Endodermal cell (in vitro differentiated cells): ENCODE measurements around the gene BPIFB2. TPM values are rescaled to one million over a fixed set of nuclear protein-coding genes. Genes with fewer than 3 reads are reported as not detected.

Experiments
- DNase-seq: peaks from one replicate; pipeline ENCODE4 v3.0.0-alpha.2; 2017
- H3K27ac ChIP-seq: 2 replicates; pipeline ENCODE4 v1.5.1; 2013; ENCODE audit warnings: mild to moderate bottlenecking, low read depth, low read length, moderate library complexity
- H3K27me3 ChIP-seq: 2 replicates; pipeline ENCODE4 v1.6.1; 2013; ENCODE audit warnings: mild to moderate bottlenecking, low read length, moderate library complexity; ENCODE audit not compliant: insufficient read depth, control insufficient read depth, poor library complexity, severe bottlenecking
- H3K36me3 ChIP-seq: 2 replicates; pipeline ENCODE4 v1.7.0; 2013; ENCODE audit warnings: mild to moderate bottlenecking, low read length, moderate library complexity; ENCODE audit not compliant: control insufficient read depth, insufficient read depth
- H3K4me1 ChIP-seq: one replicate; pipeline ENCODE4 v1.7.0; 2013; ENCODE audit warnings: low read length; ENCODE audit not compliant: control insufficient read depth, insufficient read depth
- H3K4me3 ChIP-seq: 2 replicates; pipeline ENCODE4 v1.5.1; 2013; ENCODE audit warnings: mild to moderate bottlenecking, low read length, moderate library complexity
- H3K9ac ChIP-seq: 2 replicates; pipeline ENCODE4 v1.6.1; 2013; ENCODE audit warnings: mild to moderate bottlenecking, low read length, moderate library complexity; ENCODE audit not compliant: poor library complexity, severe bottlenecking; ENCODE audit errors: extremely low read depth
- H3K9me3 ChIP-seq: 2 replicates; pipeline ENCODE4 v1.6.1; 2013; ENCODE audit warnings: mild to moderate bottlenecking, low read length, moderate library complexity; ENCODE audit not compliant: control insufficient read depth
- H3K27ac Mint-ChIP-seq: 2 replicates; pipeline ENCODE4 v1.8.0; 2020; ENCODE audit warnings: mixed read lengths
- H3K27me3 Mint-ChIP-seq: 2 replicates; pipeline ENCODE4 v1.8.0; 2021; ENCODE audit warnings: mild to moderate bottlenecking, mixed read lengths; ENCODE audit not compliant: insufficient read depth
- H3K36me3 Mint-ChIP-seq: 2 replicates; pipeline ENCODE4 v1.8.0; 2020; ENCODE audit warnings: low read depth, mixed read lengths
- H3K4me1 Mint-ChIP-seq: 2 replicates; pipeline ENCODE4 v1.8.0; 2020; ENCODE audit warnings: mixed read lengths
- H3K4me3 Mint-ChIP-seq: 2 replicates; pipeline ENCODE4 v1.8.0; 2020; ENCODE audit warnings: mild to moderate bottlenecking, moderate library complexity, mixed read lengths
- H3K9me3 Mint-ChIP-seq: 2 replicates; pipeline ENCODE4 v1.8.0; 2020; ENCODE audit warnings: mild to moderate bottlenecking, mixed read lengths
- CTCF ChIP-seq: fragments of 200-600 bp; sonication (generic); conservative IDR thresholded peaks from 2 replicates; pipeline ENCODE4 v1.5.0; 2021; ENCODE audit warnings: antibody characterized with exemption, mild to moderate bottlenecking
- WGBS, 2 experiments: methylation state at CpG; one replicate each; pipeline versions ENCODE4 v1.1.5 to v1.1.7; 2013; ENCODE audit warnings: missing lambda C conversion rate in 2 of 2, mixed read lengths in 1 of 2; ENCODE audit not compliant: insufficient coverage in 1 of 2, insufficient read length in 1 of 2; 5-methylcytosine and 5-hydroxymethylcytosine counted together
- total RNA-seq, 2 donors: library from RNA; stranded (reverse); fragmentation: NEBNext Ultra II Directional in 1 of 2; extraction: Animal tissue kit (Norgen Biotek cat#: 25700) in 1 of 2; gene quantifications; 2 replicates in 1 of 2; 3 replicates in 1 of 2; pipeline ENCODE4 v1.2.1, GENCODE V29; 2021

BPIFB2 gene
- total RNA-seq, 2 donors from 2014 or later: not detected

GRCh38 chr20:32970115-32970972 lies 37.2 kb upstream of the BPIFB2 start:
- Mint-ChIP-seq H3K4me3 (no peak overlapping the region), H3K9me3 (no peaks in the 10 kb centered on the region), H3K36me3 (no peaks in the 10 kb centered on the region), H3K27ac (peak overlapping the region; percentile 79), H3K27me3 (no peaks in the 10 kb centered on the region), H3K4me1 (peaks cover 42% of the 10 kb centered on the region)
- WGBS, 2 experiments: 94% methylated on average over 14 to 15 of the region's 15 CpGs
- H3K36me3 ChIP-seq: no peaks in the 10 kb centered on the region
- DNase-seq: no peak
- no peak overlapping the region for H3K27ac ChIP-seq
- H3K9ac ChIP-seq: no peak overlapping the region
- TF ChIP-seq CTCF: no peak
- H3K9me3 ChIP-seq: no peaks in the 10 kb centered on the region
- no peak overlapping the region for H3K4me3 ChIP-seq
- H3K27me3 ChIP-seq: no peaks in the 10 kb centered on the region
- peaks cover 6% of the 10 kb centered on the region for H3K4me1 ChIP-seq

GRCh38 chr20:32970973-32971300 lies 36.6 kb upstream of the BPIFB2 start:
- no peaks in the 10 kb centered on the region for H3K27me3 ChIP-seq
- no peak for TF ChIP-seq CTCF
- no peak overlapping the region for H3K4me3 Mint-ChIP-seq
- H3K27ac Mint-ChIP-seq: peak overlapping the region; percentile 64
- peaks cover 47% of the 10 kb centered on the region for H3K4me1 Mint-ChIP-seq
- no peak overlapping the region for H3K4me3 ChIP-seq
- no peaks in the 10 kb centered on the region for H3K27me3 Mint-ChIP-seq
- no peaks in the 10 kb centered on the region for H3K9me3 ChIP-seq
- no peak overlapping the region for H3K9ac ChIP-seq
- no peaks in the 10 kb centered on the region for H3K36me3 ChIP-seq
- WGBS, 2 experiments: 98% methylated on average over 2 of the region's 2 CpGs; no CpG with 5 or more reads in 1 of the 2 experiments
- peaks cover 8% of the 10 kb centered on the region for H3K4me1 ChIP-seq
- H3K9me3 Mint-ChIP-seq: peaks cover 4% of the 10 kb centered on the region
- no peaks in the 10 kb centered on the region for H3K36me3 Mint-ChIP-seq
- H3K27ac ChIP-seq: no peak overlapping the region
- peak; percentile 49 for DNase-seq

GRCh38 chr20:32971703-32972161 lies 35.8 kb upstream of the BPIFB2 start:
- peak; percentile 60 for DNase-seq
- Mint-ChIP-seq H3K4me3 (no peak overlapping the region), H3K27me3 (no peaks in the 10 kb centered on the region), H3K4me1 (peaks cover 54% of the 10 kb centered on the region), H3K9me3 (peaks cover 10% of the 10 kb centered on the region), H3K36me3 (no peaks in the 10 kb centered on the region), H3K27ac (no peak overlapping the region)
- Histone ChIP-seq H3K9ac (no peak overlapping the region), H3K27me3 (no peaks in the 10 kb centered on the region), H3K36me3 (no peaks in the 10 kb centered on the region), H3K27ac (peak overlapping the region; percentile 89), H3K4me1 (peaks cover 14% of the 10 kb centered on the region), H3K9me3 (no peaks in the 10 kb centered on the region), H3K4me3 (no peak overlapping the region)
- WGBS, 2 experiments: 46 to 72% methylated on average over 2 to 6 of the region's 6 CpGs
- no peak for TF ChIP-seq CTCF
